ENCODE measurements around the gene ZNF385C. TPM values are rescaled to one million over a fixed set of nuclear protein-coding genes. Genes with fewer than 3 reads are reported as not detected.
A peak's percentile ranks its signal among the peaks of the same experiment; 100 is the strongest.

Gene ZNF385C
- total RNA-seq, 1 experiment from 2014 or later = 1.7 TPM

- no TSS peak for BruUV-seq (replicated peaks)
- DNase-seq = peak; percentile 65 to 66
- intact Hi-C loops (cut with micrococcal nuclease; ENCODE audit: unreplicated experiment) = loop anchor here (1.0 to 2.0 kb wide), 3 partner anchors 92 to 410 kb away; no protein-coding TSS in a partner anchor
- 0 out of 2 replicates have a peak, but pooled peaks cover 3% of the 10 kb centered on the region for H4K20me1 ChIP-seq (ENCODE audit: insufficient read depth)
- no peaks in the 10 kb centered on the region for H3K9me2 ChIP-seq (ENCODE audit: insufficient read depth)
- no peaks in the 10 kb centered on the region for H3K36me3 ChIP-seq (ENCODE audit: low read depth)
- no peak overlapping the region for H3K27ac ChIP-seq
- H3K9me3 ChIP-seq (ENCODE audit: insufficient read depth, low read depth) = no peaks in the 10 kb centered on the region
- H3K79me2 ChIP-seq (ENCODE audit: low read depth) = peaks cover 6% of the 10 kb centered on the region
- no peaks in the 10 kb centered on the region for H3K27me3 ChIP-seq (ENCODE audit: insufficient read depth, low read depth)
- ChIA-PET CTCF (no interaction called here), POLR2A (ENCODE audit: unreplicated experiment) (interaction anchor here (0.7 kb wide), 1 partner anchor 77 kb away, joined by 8 read pairs; no protein-coding TSS in a partner anchor)
- H3K4me1 ChIP-seq (replicated peaks; ENCODE audit: insufficient read depth) = no peaks in the 10 kb centered on the region; the same call in 1 of the 2 replicates
- H3F3A ChIP-seq (ENCODE audit: insufficient read depth, low read depth) = peaks cover 12% of the 10 kb centered on the region; the same call in 1 of the 2 replicates
- TF ChIP-seq CTCF (conservative IDR thresholded peaks at IDR 0.05) (peak; percentile 91), EZH2 (IDR thresholded peaks at IDR 0.05; ENCODE audit: low read depth) (no peak)
- H3K4me3 ChIP-seq = no peak overlapping the region
- H3K4me2 ChIP-seq = no peak overlapping the region
- no peak overlapping the region for H2AFZ ChIP-seq
Observed at GRCh38 chr17:42116705-42117396, 18.6 kb upstream of the ZNF385C start.

GRCh38 chr17:42114118-42114517 lies 15.8 kb upstream of the ZNF385C start:
- H3K4me3 ChIP-seq = no peak overlapping the region
- POLR2A ChIA-PET (ENCODE audit: unreplicated experiment) = no interaction called here
- CTCF ChIA-PET = no interaction called here
- intact Hi-C loops (cut with micrococcal nuclease; ENCODE audit: unreplicated experiment) = no loop called here
- H3K36me3 ChIP-seq (ENCODE audit: low read depth) = no peaks in the 10 kb centered on the region
- H2AFZ ChIP-seq = no peak overlapping the region
- no peaks in the 10 kb centered on the region for H3K27me3 ChIP-seq (ENCODE audit: insufficient read depth, low read depth)
- no peak overlapping the region for H3K4me2 ChIP-seq
- no peak for DNase-seq
- H3K27ac ChIP-seq = no peak overlapping the region
- no peaks in the 10 kb centered on the region for H3K79me2 ChIP-seq (ENCODE audit: low read depth)
- H3K9me3 ChIP-seq (ENCODE audit: insufficient read depth, low read depth) = no peaks in the 10 kb centered on the region
- H3K9me2 ChIP-seq (ENCODE audit: insufficient read depth) = no peaks in the 10 kb centered on the region
- TF ChIP-seq EZH2 (IDR thresholded peaks at IDR 0.05; ENCODE audit: low read depth) (no peak), CTCF (conservative IDR thresholded peaks at IDR 0.05) (no peak)
- no TSS peak for BruUV-seq (replicated peaks)
- 0 out of 2 replicates have a peak, but pooled peaks cover 3% of the 10 kb centered on the region for H4K20me1 ChIP-seq (ENCODE audit: insufficient read depth)
- peaks cover 10% of the 10 kb centered on the region; the same call in 1 of the 2 replicates for H3F3A ChIP-seq (ENCODE audit: insufficient read depth, low read depth)
- no peaks in the 10 kb centered on the region for H3K4me1 ChIP-seq (replicated peaks; ENCODE audit: insufficient read depth)

GRCh38 chr17:42113293-42114069 lies 15.2 kb upstream of the ZNF385C start:
- H3K4me2 ChIP-seq = no peak overlapping the region
- H3K9me2 ChIP-seq (ENCODE audit: insufficient read depth) = no peaks in the 10 kb centered on the region
- H3K27ac ChIP-seq = no peak overlapping the region
- H3K4me1 ChIP-seq (replicated peaks; ENCODE audit: insufficient read depth) = no peaks in the 10 kb centered on the region
- no peaks in the 10 kb centered on the region for H3K9me3 ChIP-seq (ENCODE audit: insufficient read depth, low read depth)
- POLR2A ChIA-PET (ENCODE audit: unreplicated experiment) = interaction anchor here (0.5 kb wide), 1 partner anchor 406 kb away, joined by 5 read pairs; no protein-coding TSS in a partner anchor
- intact Hi-C loops (cut with micrococcal nuclease; ENCODE audit: unreplicated experiment) = no loop called here
- CTCF ChIA-PET = interaction anchor here (0.6 kb wide), 1 partner anchor 13 kb away, joined by 4 read pairs; no protein-coding TSS in a partner anchor
- peaks cover 10% of the 10 kb centered on the region; the same call in 1 of the 2 replicates for H3F3A ChIP-seq (ENCODE audit: insufficient read depth, low read depth)
- H3K79me2 ChIP-seq (ENCODE audit: low read depth) = no peaks in the 10 kb centered on the region
- BruUV-seq (replicated peaks) = no TSS peak
- 0 out of 2 replicates have a peak, but pooled peaks cover 3% of the 10 kb centered on the region for H4K20me1 ChIP-seq (ENCODE audit: insufficient read depth)
- no peak overlapping the region for H2AFZ ChIP-seq
- DNase-seq = no peak
- no peak overlapping the region for H3K4me3 ChIP-seq
- H3K36me3 ChIP-seq (ENCODE audit: low read depth) = no peaks in the 10 kb centered on the region
- TF ChIP-seq CTCF (conservative IDR thresholded peaks at IDR 0.05) (no peak), EZH2 (IDR thresholded peaks at IDR 0.05; ENCODE audit: low read depth) (no peak)
- H3K27me3 ChIP-seq (ENCODE audit: insufficient read depth, low read depth) = no peaks in the 10 kb centered on the region

Data from PC-9 (cell line).